Stimulated activated CD4-positive, alpha-beta T cell treated with anti-CD3 and anti-CD28 coated beads, TNF-alpha, amount 100 ng/mL, for 24 hours (primary cell): ENCODE measurements around the gene CASKIN1.
"Not testable (repeated sequence)": the region's sequence is repeated elsewhere in the genome, so short reads cannot be mapped to it uniquely, and the experiment has no call there.

Experiments
- DNase-seq, 3 experiments: peaks; one replicate each; pipeline ENCODE4 v3.0.0-alpha.2; 2020; ENCODE audit warnings: low read depth in 3 of 3

The CASKIN1 gene

GRCh38 chr16:2142942-2143877, 53.2 kb downstream of the CASKIN1 start:
- no peak for DNase-seq

- DNase-seq = peak; percentile 96 to 99 (median 99)
These were observed 60.5 kb downstream of the CASKIN1 start, which contains the start of gene PKD1 for GRCh38 chr16:2135770-2136490. Gene PKD1 (minus strand): TSS chr16:2135898. CDS start chr16:2135689, 209 bp downstream.

- not testable (repeated sequence) for DNase-seq
These were observed 61.3 kb downstream of the CASKIN1 start for GRCh38 chr16:2135071-2135470.

GRCh38 chr16:2133797-2134196, 62.6 kb downstream of the CASKIN1 start:
- not testable (repeated sequence) for DNase-seq

- not testable (repeated sequence) for DNase-seq
These were observed 66.4 kb downstream of the CASKIN1 start for GRCh38 chr16:2129890-2130447.

- DNase-seq = not testable (repeated sequence)
These were observed 67.2 kb downstream of the CASKIN1 start for GRCh38 chr16:2129251-2129650.

- peak in 1 of 3 experiments; percentile 39 for DNase-seq
These were observed 68.7 kb downstream of the CASKIN1 start for GRCh38 chr16:2127630-2128280.
